Lung (tissue), 12 donors: ENCODE measurements around the gene METTL26. TPM values are rescaled to one million over a fixed set of nuclear protein-coding genes. Genes with fewer than 3 reads are reported as not detected.

Source experiments
- ATAC-seq: fragments of 200-7000 bp; cut with Tn5 transposase; one replicate; pipeline ENCODE4 v1.9.1; 2020; ENCODE audit warnings: moderate number of reproducible peaks; ENCODE audit not compliant: insufficient read depth, low FRiP score
- DNase-seq, 3 donors: peaks; one replicate each; pipeline ENCODE4 v3.0.0-alpha.2; 2013 to 2017
- H3K27ac ChIP-seq, 2 donors: one replicate each; pipeline ENCODE4 v1.5.1; 2013; ENCODE audit warnings: mild to moderate bottlenecking in 2 of 2, moderate library complexity in 2 of 2, control low read depth in 1 of 2, inconsistent platforms in 1 of 2, low read depth in 1 of 2, low read length in 1 of 2
- H3K27me3 ChIP-seq, 3 donors: one replicate each; pipeline ENCODE4 v1.5.1; 2013; ENCODE audit warnings: low read length in 2 of 3; ENCODE audit not compliant: control insufficient read depth in 3 of 3, insufficient read depth in 3 of 3
- H3K36me3 ChIP-seq, 4 donors: one replicate each; pipeline ENCODE4 v1.5.1; 2013; ENCODE audit warnings: low read length in 4 of 4, mild to moderate bottlenecking in 1 of 4, moderate library complexity in 1 of 4; ENCODE audit not compliant: control insufficient read depth in 4 of 4, insufficient read depth in 4 of 4
- H3K4me1 ChIP-seq, 5 donors: one replicate each; pipeline ENCODE4 v1.5.1; 2013; ENCODE audit warnings: low read length in 5 of 5, mild to moderate bottlenecking in 2 of 5, moderate library complexity in 1 of 5; ENCODE audit not compliant: control insufficient read depth in 5 of 5, insufficient read depth in 5 of 5
- H3K4me3 ChIP-seq: one replicate; pipeline ENCODE4 v1.5.1; 2013; ENCODE audit warnings: mild to moderate bottlenecking, control low read depth, moderate library complexity
- H3K9ac ChIP-seq, 2 donors: one replicate each; pipeline ENCODE4 v1.5.1; 2013; ENCODE audit warnings: low read length in 2 of 2, control low read depth in 1 of 2; ENCODE audit not compliant: insufficient read depth in 1 of 2
- H3K9me3 ChIP-seq, 4 donors: one replicate each; pipeline ENCODE4 v1.5.1; 2013; ENCODE audit warnings: low read length in 3 of 4, mild to moderate bottlenecking in 1 of 4, moderate library complexity in 1 of 4; ENCODE audit not compliant: control insufficient read depth in 4 of 4, insufficient read depth in 3 of 4
- WGBS, 2 donors: extraction: QIAGEN DNeasy Blood & Tissue Kit; methylation state at CpG; one replicate each; pipeline ENCODE4 v1.1.7; 2013; 5-methylcytosine and 5-hydroxymethylcytosine counted together
- polyA plus RNA-seq, 2 donors: library from polyadenylated mRNA; stranded (reverse); fragments of 200-250 nt; gene quantifications; one replicate each; pipeline ENCODE4 v1.2.1, GENCODE V29; 2013
- total RNA-seq, 2 donors: library from RNA; depleted of rRNA in 1 of 2; stranded (reverse); fragments of >200 nt in 1 of 2; gene quantifications; one replicate each; pipeline ENCODE4 v1.2.1, GENCODE V29; 2014 to 2021
- TF ChIP-seq, protein P1 (sequence below): IDR thresholded peaks from 2 replicates; pipeline ENCODE4 v1.5.1; 2012; ENCODE audit warnings: mild to moderate bottlenecking; ENCODE audit errors: control extremely low read depth, extremely low read depth
- donor health status: control.
- donor health status: control.
- donor health status: Bipolar disorder and iron deficiency.
- donor health status: healthy.
- donor health status: DM: yes; HTN: yes; CAD: no.

The METTL26 gene
- total and polyA plus RNA-seq, 4 donors, result 36.1 to 200 (median 114) TPM

DNA sequence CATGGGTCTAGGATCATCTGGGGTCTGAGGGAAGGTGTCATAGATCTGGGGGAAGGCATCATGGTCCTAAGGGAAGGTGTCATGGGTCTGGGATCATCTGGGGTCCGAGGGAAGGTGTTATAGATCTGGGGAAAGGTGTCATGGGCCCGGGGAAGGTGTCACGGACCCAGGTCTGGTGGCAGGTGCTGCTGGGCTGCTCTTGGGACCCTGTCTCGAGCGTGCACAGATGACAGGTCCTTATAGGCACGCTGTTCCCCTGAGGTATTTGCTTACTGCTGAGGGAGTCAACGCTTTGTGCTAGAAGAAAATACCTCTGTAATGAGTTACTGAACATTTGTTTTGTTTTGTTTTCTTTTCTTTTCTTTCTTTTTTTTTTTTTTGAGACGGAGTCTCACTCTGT, 44.9 kb downstream of the METTL26 start:
- WGBS, 2 donors, result 64 to 83% methylated on average over 8 of the region's 8 CpGs

DNA sequence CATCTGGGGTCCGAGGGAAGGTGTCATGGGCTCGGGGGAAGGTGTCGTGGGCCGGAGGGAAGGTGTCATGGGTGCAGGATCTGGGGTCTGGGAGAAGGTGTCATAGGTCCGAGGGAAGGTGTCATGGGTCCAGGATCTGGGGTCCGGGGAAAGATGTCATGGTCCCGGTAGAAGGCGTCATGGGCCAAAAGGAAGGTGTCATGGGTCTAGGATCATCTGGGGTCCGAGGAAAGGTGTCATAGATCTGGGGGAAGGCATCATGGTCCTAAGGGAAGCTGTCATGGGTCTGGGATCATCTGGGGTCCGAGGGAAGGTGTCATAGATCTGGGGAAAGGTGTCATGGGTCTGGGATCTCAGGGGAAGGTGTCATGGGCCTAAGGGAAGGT, 45.3 kb downstream of the METTL26 start:
- Histone ChIP-seq H3K36me3 (peaks cover 0 to 4% (median 0%) of the 10 kb centered on the region in 4 donors), H3K9ac (peak overlapping the region in 1 of 2 donors; percentile 71), H3K4me1 (peaks cover 0 to 53% (median 21%) of the 10 kb centered on the region in 5 donors), H3K4me3 (peak overlapping the region; percentile 71), H3K9me3 (no peaks in the 10 kb centered on the region), H3K27me3 (no peaks in the 10 kb centered on the region), H3K27ac (peak overlapping the region in 1 of 2 donors; percentile 92)
- TF ChIP-seq, protein P1, sequence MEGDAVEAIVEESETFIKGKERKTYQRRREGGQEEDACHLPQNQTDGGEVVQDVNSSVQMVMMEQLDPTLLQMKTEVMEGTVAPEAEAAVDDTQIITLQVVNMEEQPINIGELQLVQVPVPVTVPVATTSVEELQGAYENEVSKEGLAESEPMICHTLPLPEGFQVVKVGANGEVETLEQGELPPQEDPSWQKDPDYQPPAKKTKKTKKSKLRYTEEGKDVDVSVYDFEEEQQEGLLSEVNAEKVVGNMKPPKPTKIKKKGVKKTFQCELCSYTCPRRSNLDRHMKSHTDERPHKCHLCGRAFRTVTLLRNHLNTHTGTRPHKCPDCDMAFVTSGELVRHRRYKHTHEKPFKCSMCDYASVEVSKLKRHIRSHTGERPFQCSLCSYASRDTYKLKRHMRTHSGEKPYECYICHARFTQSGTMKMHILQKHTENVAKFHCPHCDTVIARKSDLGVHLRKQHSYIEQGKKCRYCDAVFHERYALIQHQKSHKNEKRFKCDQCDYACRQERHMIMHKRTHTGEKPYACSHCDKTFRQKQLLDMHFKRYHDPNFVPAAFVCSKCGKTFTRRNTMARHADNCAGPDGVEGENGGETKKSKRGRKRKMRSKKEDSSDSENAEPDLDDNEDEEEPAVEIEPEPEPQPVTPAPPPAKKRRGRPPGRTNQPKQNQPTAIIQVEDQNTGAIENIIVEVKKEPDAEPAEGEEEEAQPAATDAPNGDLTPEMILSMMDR, result no peak
- DNase-seq, result no peak
- 41 to 62% methylated on average over 10 of the region's 10 CpGs for WGBS, 2 donors
- ATAC-seq, result no peak

More for the DNA sequence above, 44.9 kb downstream of the METTL26 start:
- DNase-seq, result no peak
- no peaks in the 10 kb centered on the region for H3K27me3 ChIP-seq
- no peak for ATAC-seq
- no peaks in the 10 kb centered on the region for H3K9me3 ChIP-seq
- H3K4me1 ChIP-seq, result peaks cover 0 to 49% (median 21%) of the 10 kb centered on the region in 5 donors
- H3K9ac ChIP-seq, result peak overlapping the region in 1 of 2 donors; percentile 71
- TF ChIP-seq, protein P1, result no peak
- peak overlapping the region; percentile 71 for H3K4me3 ChIP-seq
- peak overlapping the region in 1 of 2 donors; percentile 92 for H3K27ac ChIP-seq
- peaks cover 0 to 4% (median 0%) of the 10 kb centered on the region in 4 donors for H3K36me3 ChIP-seq

DNA sequence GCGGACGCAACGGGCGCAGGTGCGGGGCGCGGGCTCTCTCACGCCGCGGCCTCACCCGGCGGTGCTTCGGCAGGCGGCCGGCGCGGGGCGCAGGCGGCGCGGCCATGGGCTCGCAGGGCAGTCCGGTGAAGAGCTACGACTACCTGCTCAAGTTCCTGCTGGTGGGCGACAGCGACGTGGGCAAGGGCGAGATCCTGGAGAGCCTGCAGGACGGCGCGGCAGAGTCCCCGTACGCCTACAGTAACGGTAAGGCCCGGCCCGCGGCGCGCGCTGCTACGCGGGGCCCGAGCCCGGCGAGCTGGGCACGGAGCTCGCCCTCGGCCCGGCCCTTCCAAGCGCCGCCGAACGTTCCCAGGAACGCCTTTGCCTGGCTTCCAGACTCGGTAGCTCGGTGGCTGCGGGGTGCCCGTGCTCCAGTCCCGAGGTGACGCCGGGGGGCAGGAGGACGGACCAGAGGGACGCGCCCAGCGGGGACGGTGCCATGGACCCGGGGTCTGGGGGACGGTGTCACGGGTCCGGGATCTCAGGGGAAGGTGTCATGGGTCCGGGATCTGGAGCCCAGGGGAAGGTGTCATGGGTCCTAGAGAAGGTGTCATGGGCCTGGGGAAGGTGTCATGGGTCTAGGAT, 45.8 kb downstream of the METTL26 start:
- Histone ChIP-seq H3K9me3 (no peaks in the 10 kb centered on the region), H3K36me3 (peaks cover 0 to 4% (median 0%) of the 10 kb centered on the region in 4 donors), H3K4me3 (peak overlapping the region; percentile 71), H3K27me3 (no peaks in the 10 kb centered on the region), H3K4me1 (peaks cover 0 to 53% (median 25%) of the 10 kb centered on the region in 5 donors), H3K9ac (peak overlapping the region in 1 of 2 donors; percentile 71), H3K27ac (peak overlapping the region; percentile 73 to 92)
- DNase-seq (peak in 2 of 3 donors; percentile 40 to 44), ATAC-seq (no peak)
- 0 to 1% methylated on average over 58 to 71 of the region's 71 CpGs for WGBS, 2 donors
- TF ChIP-seq, protein P1, result no peak
